ENCODE data around the gene CHRNB1. TPM values are rescaled to one million over a fixed set of nuclear protein-coding genes. Genes with fewer than 3 reads are reported as not detected.

CHRNB1 gene
- polyA plus RNA-seq, 1 donor from 2014 or later, result 18.2 TPM

DNA sequence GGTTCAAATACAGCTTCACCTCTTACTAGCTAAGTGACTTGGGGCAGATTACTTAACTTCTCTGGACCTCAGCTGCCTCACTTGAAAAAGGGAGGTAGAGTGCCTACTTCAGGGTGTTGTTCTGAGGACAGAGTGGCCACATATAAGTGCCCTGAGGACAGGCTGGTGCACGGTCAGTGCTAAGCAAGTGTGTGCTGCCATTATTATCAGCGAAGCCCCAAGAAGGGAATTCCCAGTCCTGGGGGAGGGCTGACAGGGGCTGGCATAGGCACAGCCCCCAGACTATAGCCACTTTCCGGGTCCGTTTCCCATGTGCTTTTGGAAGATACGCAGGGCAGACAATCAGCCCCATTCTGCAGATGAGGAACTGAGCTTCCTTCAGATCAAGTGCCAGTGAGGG lies 32.1 kb downstream of the CHRNB1 start:
- no peak overlapping the region for H3K4me2 ChIP-seq (ENCODE audit: low read length)
- no peaks in the 10 kb centered on the region for H3F3A ChIP-seq (ENCODE audit: insufficient read depth, low read length, poor library complexity, severe bottlenecking)
- peaks cover 53% of the 10 kb centered on the region for H3K79me2 ChIP-seq (replicated peaks; ENCODE audit: insufficient read depth, low read length)
- H3K36me3 ChIP-seq (ENCODE audit: insufficient read depth, low read length), result no peaks in the 10 kb centered on the region
- no peaks in the 10 kb centered on the region for H3K9me2 ChIP-seq (ENCODE audit: insufficient read depth, low read length)
- H3K27ac ChIP-seq (ENCODE audit: low read length), result no peak overlapping the region
- H3K27me3 ChIP-seq (ENCODE audit: insufficient read depth, low read depth, low read length), result no peaks in the 10 kb centered on the region
- no peaks in the 10 kb centered on the region for H4K20me1 ChIP-seq (ENCODE audit: insufficient read depth)
- no peak overlapping the region for H2AFZ ChIP-seq (ENCODE audit: low read depth, low read length)
- H3K4me3 ChIP-seq (ENCODE audit: low read length), result peak overlapping the region; percentile 91
- no peak overlapping the region for H3K9ac ChIP-seq (ENCODE audit: low read length)
- no peak for TF ChIP-seq EZH2 (IDR thresholded peaks at IDR 0.05; ENCODE audit: borderline replicate concordance, insufficient read depth, low read length, poor library complexity, severe bottlenecking)
- TF ChIP-seq RAD21 (conservative IDR thresholded peaks at IDR 0.05), result no peak
- no peak for TF ChIP-seq CTCF (IDR thresholded peaks at IDR 0.05; ENCODE audit: poor library complexity, severe bottlenecking)
- no peak for TF ChIP-seq TAF1 (IDR thresholded peaks at IDR 0.05; ENCODE audit: low read depth)
- TF ChIP-seq POLR2AphosphoS5 (IDR thresholded peaks at IDR 0.05), result no peak
- no peak for TF ChIP-seq EP300 (conservative IDR thresholded peaks at IDR 0.05; ENCODE audit: poor library complexity, severe bottlenecking)
- TF ChIP-seq MXI1 (conservative IDR thresholded peaks at IDR 0.05; ENCODE audit: poor library complexity, severe bottlenecking), result no peak
- no peak for TF ChIP-seq SMC3 (conservative IDR thresholded peaks at IDR 0.05; ENCODE audit: poor library complexity)
- TF ChIP-seq REST (IDR thresholded peaks at IDR 0.05; ENCODE audit: borderline replicate concordance), result no peak
- H3K9me3 ChIP-seq (ENCODE audit: low read length), result no peaks in the 10 kb centered on the region

DNA sequence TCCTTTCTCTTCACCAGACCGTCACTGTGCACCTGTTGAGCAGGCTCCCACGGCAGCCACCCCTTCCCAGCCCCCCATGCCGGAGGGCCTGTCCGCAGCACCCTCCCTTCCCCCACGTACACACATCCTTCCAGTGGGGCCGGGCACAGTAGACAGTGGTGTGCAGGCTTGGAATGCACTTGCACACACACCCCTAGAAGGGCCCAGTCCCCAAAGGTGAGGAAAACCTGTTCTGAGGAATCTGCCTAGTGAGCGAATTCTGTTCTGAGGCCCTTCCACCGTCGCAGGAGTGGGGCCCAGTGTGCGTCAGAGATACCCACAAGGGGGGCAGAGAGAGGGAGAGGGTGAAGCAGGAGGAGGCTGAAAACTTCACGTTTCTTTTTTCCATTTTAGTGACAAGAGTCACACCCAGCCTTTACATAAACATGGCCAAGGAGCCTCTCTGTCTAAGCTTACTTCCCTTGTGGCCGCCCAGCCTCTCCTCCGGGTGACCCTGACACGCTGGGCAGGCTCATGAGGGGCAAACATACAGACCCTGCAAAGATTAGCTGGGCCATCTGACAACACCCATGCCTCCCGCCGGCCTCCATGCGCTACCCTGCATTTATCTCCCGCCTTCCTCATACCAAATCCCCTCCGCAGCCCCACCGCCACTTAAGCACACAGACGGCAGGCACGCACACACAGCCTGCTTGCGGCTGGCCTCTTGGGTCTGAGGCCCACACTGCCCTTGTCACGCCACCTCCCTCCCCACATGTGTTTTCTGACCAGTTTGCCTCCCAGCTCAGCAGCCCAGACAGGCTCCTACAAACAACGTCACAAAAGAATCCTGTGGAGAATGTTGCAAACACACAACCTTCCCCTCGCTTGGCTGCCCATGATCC lies 32.8 kb downstream of the CHRNB1 start:
- Histone ChIP-seq H3K9me2 (ENCODE audit: insufficient read depth, low read length) (no peaks in the 10 kb centered on the region), H3K27me3 (ENCODE audit: insufficient read depth, low read depth, low read length) (no peaks in the 10 kb centered on the region), H4K20me1 (ENCODE audit: insufficient read depth) (no peaks in the 10 kb centered on the region), H3K27ac (ENCODE audit: low read length) (peak overlapping the region; percentile 97), H3K4me2 (ENCODE audit: low read length) (peak overlapping the region; percentile 94), H3K4me3 (ENCODE audit: low read length) (peak overlapping the region; percentile 91), H3K9ac (ENCODE audit: low read length) (peak overlapping the region; percentile 98), H3K79me2 (replicated peaks; ENCODE audit: insufficient read depth, low read length) (peaks cover 53% of the 10 kb centered on the region), H3F3A (ENCODE audit: insufficient read depth, low read length, poor library complexity, severe bottlenecking) (no peaks in the 10 kb centered on the region), H2AFZ (ENCODE audit: low read depth, low read length) (no peak overlapping the region), H3K36me3 (ENCODE audit: insufficient read depth, low read length) (no peaks in the 10 kb centered on the region), H3K9me3 (ENCODE audit: low read length) (no peaks in the 10 kb centered on the region)
- TF ChIP-seq POLR2AphosphoS5 (IDR thresholded peaks at IDR 0.05) (peak; percentile 30), RAD21 (conservative IDR thresholded peaks at IDR 0.05) (no peak), EZH2 (IDR thresholded peaks at IDR 0.05; ENCODE audit: borderline replicate concordance, insufficient read depth, low read length, poor library complexity, severe bottlenecking) (no peak), EP300 (conservative IDR thresholded peaks at IDR 0.05; ENCODE audit: poor library complexity, severe bottlenecking) (no peak), MXI1 (conservative IDR thresholded peaks at IDR 0.05; ENCODE audit: poor library complexity, severe bottlenecking) (no peak), SMC3 (conservative IDR thresholded peaks at IDR 0.05; ENCODE audit: poor library complexity) (no peak)
